GM18951 (cell line): ENCODE data around the gene SLC35E2B.

Experiments used
- POLR2A ChIP-seq: IDR thresholded peaks from 4 replicates; pipeline ENCODE4 v1.6.1; 2011; ENCODE audit warnings: mild to moderate bottlenecking; ENCODE audit not compliant: insufficient read length, insufficient read depth; ENCODE audit errors: extremely low read depth
- in situ Hi-C: fragments of 300-500 bp; cut with MboI; formaldehyde crosslinking; loops from one replicate; pipeline ENCODE4 v1.12.0; 2022; ENCODE audit warnings: low sequenced_read_pairs, mixed read lengths, inconsistent platforms; ENCODE audit not compliant: unreplicated experiment

The SLC35E2B gene

DNA sequence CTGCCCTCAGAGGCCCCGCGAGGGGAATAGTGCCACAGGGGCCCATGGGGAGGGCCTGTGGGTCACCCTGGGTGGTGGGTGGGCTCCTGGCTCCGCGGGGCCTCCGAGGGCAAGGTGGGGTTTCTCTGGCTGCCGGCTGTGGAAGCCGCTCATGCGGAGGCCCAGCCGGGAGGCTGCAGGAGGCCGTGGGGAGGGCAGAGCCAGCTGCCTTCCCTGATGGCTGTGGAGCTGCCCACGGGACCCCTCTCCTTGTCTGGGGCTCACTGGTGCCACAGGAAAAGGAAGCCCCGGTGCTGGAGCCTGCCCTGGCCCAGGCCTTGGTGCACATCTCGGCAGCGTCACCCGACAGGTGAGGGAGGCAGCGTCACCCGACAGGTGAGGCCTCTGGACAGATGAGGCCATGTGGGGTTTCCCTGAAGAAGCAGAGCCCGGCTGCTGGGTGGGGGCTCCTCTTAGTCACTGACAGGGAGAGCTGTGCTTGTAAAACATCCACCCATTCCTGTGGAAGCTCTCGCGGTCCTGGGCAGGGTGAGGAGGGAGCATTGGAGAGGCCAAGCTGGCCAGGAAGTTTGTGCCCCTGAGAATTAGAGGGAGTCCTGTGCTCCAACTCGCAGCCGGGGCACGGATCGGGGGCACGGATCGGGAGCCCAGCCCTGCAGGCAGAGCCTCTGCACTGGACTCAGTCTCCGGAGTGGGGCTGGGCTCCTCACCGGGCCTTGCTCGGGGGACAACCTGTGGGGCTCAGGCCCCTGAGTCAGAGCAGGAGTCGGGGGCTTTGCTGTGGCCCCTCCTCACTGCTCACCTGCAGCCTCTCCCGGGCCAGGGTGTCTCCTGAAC, 71.2 kb downstream of the SLC35E2B start:
- in situ Hi-C loops, result no loop called here
- TF ChIP-seq POLR2A, result no peak

GRCh38 chr1:1620433-1621139, 72.0 kb downstream of the SLC35E2B start:
- in situ Hi-C loops, result no loop called here
- TF ChIP-seq POLR2A, result no peak

DNA sequence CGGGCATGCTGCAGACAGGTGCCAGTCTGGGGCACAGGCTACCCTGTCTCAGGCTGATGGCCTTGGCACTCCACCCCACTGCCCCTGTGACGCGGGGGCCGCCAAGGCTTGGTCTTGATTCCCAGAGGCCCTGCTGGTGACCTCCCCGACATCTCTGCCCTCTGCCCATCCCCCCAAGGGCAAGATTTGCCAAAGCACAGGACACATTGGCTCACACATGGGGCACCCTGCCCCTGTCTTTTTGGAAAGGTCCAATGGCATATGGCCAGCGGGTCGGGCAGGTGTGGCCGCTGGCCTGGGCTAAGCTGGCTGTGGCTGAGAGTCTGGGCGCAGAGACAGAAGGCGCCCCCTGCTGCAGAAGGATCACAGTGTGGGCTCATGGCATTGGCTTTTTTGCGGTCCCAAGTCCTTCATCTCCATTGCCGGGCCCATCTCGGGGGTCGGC, 72.7 kb downstream of the SLC35E2B start:
- no peak for TF ChIP-seq POLR2A
- in situ Hi-C loops, result no loop called here

DNA sequence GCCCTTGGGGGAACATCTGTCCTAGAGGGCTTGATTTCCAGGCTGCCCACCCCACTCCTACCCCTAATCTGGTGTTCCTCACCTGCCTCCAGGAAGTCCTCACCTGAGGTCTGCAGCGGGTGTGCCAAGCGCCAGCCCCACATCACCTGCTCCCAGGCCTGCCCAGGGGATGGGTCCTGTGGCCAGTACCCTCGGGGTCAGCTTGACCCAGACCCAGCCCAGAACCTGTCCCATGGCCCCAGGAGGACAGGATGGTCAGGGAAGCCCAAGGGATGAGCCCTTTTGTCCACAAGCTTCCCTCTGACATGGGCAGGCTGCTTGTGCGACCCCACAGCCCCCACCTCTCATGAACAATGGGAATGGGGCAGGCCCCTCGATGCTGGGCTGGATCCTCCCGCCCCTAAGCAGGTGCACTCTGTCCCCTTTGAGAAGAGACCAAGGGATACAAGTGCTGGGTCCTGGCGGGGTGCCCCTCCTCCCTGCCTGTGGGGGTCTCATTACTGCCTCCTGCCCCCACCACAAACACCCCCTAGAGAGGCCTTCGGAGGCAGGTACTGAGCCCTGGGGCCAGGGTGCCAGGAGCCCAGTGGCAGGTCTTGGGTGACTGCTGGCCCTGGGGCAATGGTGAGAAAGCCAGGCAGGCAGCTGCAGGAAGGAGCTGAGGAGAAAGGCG, 74.1 kb downstream of the SLC35E2B start:
- in situ Hi-C loops, result no loop called here
- no peak for TF ChIP-seq POLR2A

DNA sequence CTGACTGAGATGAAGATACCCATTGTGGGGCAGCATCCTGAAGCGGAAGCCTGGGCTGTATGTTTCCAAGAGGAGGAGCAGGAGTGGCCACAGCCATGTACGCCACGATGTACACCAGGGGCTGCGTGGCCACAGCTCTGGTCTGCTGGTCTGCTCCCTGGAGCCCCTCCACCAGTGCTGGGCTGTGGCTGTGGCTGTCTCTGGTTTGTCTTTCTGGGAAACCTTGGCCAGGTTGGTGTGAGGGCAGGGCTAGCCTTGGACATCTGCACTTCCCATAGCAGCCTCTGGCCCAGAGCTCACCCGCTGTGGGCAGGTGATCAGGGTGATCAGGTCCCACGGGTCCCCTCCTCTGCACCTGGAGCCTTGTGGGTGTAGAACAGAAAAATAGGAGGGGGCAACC, 74.7 kb downstream of the SLC35E2B start:
- in situ Hi-C loops, result no loop called here
- no peak for TF ChIP-seq POLR2A

GRCh38 chr1:1617516-1617915, 75.1 kb downstream of the SLC35E2B start:
- TF ChIP-seq POLR2A, result no peak
- in situ Hi-C loops, result no loop called here

DNA sequence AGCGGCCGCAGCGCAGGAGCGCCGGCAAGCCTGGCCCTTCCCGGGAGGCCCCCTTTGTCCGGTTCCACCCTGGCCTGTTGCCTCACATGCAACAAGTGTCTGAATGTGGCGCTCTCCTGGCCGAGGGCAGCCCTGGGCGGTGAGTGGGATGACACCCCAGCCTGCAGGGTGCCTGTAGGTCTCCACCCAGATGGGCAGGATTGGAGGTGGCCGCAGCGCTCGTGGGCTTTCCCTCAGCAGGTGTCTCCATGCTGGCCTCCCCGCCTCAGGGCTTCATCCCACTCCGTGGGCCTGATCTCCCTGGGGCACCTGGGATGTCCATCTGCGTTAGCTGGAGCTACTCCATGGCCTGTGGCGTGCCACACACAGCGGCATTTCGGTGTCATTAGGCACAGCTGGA, 75.8 kb downstream of the SLC35E2B start:
- in situ Hi-C loops, result no loop called here
- no peak for TF ChIP-seq POLR2A

- in situ Hi-C loops, result no loop called here
- TF ChIP-seq POLR2A, result no peak
Measured at GRCh38 chr1:1616045-1616790, 76.4 kb downstream of the SLC35E2B start.

DNA sequence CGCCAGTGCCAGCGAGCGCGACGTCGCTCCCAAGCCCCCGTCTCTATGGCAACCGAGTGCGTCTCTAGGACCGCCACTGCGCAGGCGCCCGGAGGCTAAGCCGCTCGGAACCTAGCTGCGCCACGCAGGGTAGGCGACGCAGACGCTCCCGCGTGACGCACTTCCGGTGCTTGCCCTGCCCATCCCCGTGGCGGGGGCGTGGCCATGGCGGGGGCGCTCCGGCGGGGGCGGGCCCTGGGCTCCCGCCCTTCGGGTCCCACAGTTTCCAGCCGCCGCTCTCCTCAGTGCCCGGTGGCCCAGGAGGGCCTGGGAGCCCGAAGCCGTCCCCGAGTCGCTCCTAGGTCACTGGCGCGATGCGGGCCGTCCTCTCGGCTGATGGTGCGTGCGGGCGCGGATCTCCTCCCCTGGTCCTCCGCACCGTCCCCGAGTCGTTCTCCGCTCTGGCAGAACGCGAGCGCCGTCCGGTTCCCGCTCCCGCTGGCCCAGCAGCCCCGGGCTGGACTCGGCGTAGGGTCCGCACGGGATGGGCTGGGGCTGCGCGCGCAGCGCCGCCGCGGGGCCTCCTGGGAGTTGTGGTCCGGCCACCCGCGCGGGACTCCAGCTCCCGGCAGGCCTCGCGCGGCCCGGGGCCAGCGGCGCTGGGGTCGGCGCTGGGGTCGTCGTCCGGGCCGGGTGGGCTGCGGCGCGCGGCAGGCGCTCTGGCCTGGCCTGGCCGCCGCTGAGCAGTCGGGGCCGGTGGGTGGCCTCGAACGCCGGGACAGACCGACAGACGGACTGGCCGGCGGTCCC, 77.1 kb downstream of the SLC35E2B start, which contains the start of gene MIB2:
MIB2 (plus strand) TSS at position 245 of the 789 bp plus-strand sequence. CDS start 7,953 bp downstream, outside the sequence.
- in situ Hi-C loops, result no loop called here
- TF ChIP-seq POLR2A, result peak; percentile 78

GRCh38 chr1:1614954-1615255, 77.7 kb downstream of the SLC35E2B start:
- in situ Hi-C loops, result no loop called here
- no peak for TF ChIP-seq POLR2A

DNA sequence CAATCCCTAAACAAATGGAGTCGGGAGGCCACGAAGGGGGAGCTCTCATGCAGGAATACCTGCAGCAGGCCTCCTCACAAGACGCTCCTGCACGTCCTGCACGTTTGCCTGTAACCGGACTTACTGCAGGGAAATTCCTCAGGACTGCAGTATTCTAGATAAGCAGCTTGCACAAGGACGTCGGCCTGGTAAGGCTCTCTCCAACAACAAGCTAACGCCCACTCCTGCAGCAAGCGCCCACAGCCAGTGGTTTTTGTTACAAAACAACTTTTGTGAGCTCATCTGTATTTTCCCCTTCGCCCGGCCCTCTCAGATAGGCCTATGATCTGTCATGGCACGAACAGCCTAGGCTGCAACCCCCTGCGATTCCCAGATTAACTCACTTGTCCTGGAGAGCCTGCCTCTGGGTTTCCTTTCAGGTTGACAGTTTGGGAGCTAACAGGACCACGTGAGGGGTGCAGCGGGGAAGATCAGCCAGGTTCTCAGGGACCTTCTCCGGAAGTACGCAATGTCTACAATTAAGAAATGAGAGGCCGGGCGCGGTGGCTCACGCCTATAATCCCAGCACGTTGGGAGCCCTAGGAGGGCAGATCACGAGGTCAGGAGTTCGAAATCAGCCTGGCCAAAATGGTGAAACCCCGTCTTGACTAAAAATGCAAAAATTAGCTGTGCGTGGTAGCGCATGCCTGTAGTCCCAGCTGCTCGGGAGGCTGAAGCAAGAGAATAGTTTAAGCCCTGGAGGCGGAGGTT, 78.2 kb downstream of the SLC35E2B start:
- no peak for TF ChIP-seq POLR2A
- in situ Hi-C loops, result no loop called here
